Measurements from ENCODE around the gene TYK2.
"Not testable (repeated sequence)": the region's sequence is repeated elsewhere in the genome, so short reads cannot be mapped to it uniquely, and the experiment has no call there.

The TYK2 gene

DNA sequence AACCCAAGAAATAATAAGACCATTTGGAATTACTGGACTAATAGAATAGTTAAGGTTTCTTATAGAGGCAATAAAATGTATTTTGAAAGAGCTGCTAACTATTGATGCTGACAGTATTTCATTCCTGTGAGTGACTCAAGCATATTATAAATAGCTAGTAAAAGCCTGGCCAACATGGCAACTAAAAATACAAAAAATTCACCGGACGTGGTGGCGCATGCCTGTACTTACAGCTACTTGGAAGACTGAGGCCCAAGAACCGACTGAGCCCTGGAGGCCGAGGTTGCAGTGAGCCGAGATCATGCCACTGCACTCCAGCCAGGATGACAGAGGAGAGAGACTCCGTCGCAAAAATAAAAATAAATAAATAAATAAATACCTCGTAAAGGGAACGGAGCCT is 35.6 kb downstream of the TYK2 start:
- TF ChIP-seq, protein P1, sequence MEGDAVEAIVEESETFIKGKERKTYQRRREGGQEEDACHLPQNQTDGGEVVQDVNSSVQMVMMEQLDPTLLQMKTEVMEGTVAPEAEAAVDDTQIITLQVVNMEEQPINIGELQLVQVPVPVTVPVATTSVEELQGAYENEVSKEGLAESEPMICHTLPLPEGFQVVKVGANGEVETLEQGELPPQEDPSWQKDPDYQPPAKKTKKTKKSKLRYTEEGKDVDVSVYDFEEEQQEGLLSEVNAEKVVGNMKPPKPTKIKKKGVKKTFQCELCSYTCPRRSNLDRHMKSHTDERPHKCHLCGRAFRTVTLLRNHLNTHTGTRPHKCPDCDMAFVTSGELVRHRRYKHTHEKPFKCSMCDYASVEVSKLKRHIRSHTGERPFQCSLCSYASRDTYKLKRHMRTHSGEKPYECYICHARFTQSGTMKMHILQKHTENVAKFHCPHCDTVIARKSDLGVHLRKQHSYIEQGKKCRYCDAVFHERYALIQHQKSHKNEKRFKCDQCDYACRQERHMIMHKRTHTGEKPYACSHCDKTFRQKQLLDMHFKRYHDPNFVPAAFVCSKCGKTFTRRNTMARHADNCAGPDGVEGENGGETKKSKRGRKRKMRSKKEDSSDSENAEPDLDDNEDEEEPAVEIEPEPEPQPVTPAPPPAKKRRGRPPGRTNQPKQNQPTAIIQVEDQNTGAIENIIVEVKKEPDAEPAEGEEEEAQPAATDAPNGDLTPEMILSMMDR (IDR thresholded peaks at IDR 0.05; ENCODE audit: control insufficient read depth, insufficient read depth, low read depth, low read length, missing control alignments), result no peak
- H3K4me3 ChIP-seq (ENCODE audit: control insufficient read depth, low read depth, low read length), result no peak overlapping the region
- DNase-seq (ENCODE audit: low read depth), result peak; percentile 44

DNA sequence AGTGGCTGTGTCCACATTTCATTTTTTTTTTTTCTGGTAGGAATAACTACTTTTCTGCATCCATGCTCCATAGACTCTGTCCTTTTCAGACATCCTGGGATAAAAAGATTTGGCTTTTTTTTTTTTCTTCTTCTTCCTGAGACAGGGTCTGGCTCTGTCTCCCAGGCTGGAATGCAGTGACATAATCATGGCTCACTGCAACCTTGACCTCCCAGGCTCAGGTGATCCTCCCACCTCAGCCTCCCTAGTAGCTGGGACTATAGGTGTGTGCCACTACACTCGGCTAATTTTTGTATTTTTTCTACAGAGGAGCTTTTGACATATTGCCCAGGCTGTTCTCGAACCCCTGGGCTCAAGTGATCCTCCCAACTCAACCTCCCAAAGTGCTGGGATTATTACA is 36.9 kb downstream of the TYK2 start:
- no peak overlapping the region for H3K4me3 ChIP-seq (ENCODE audit: control insufficient read depth, low read depth, low read length)
- TF ChIP-seq, protein P1 (IDR thresholded peaks at IDR 0.05; ENCODE audit: control insufficient read depth, insufficient read depth, low read depth, low read length, missing control alignments), result no peak
- no peak for DNase-seq (ENCODE audit: low read depth)

DNA sequence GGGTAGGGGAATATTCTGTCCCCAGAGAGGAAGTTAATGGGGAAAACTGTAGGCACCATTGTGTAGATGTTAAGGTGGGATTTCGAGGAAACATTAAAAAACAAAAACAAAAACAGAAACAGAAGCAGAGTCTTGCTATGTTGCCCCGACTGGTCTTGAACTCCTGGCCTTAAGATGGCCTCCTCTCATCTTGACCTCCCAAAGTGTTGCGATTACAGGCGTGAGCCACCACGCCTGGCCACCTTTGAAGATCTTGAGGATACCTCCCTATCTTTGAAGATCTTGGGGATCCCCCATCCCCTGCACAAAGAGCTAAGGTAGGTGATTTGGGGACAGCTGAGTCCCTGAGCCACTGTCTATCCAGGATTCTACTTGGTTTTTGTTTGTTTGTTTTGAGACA is 40.4 kb downstream of the TYK2 start:
- H3K4me3 ChIP-seq (ENCODE audit: control insufficient read depth, low read depth, low read length), result no peak overlapping the region

DNA sequence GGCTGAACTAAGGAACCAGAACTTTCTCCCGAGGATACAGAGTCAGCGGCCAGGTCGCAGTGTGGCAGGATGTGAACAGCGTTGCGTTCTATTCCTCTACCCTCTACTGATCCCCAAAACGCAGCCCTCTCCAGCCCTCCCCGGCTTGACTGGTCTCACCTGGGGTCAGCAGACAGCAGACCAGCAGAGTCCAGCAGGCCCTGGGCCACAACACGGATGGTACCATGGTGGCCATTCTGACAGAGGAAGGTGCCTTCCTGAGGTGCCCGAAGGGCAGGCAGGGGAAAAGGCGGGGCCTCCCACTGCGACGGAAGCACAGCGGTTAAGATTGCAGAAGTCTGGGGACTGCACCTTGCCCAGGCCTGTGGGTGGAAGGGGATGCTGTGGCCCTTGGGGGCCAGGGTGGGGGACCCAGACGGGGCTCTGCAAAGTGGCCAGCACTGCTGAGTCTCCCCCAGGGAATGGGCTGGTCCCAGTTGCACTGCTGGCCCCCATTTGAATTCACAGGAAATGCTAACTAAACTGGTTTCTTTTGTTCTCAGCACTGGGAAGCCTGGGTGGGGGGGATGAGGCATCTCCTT is 40.9 kb downstream of the TYK2 start, which contains the start of gene ICAM3:
Gene ICAM3, minus strand, starts transcription at position 245 of the 581 bp plus-strand sequence. Its CDS starts 10 bp downstream, at position 235.
- TF ChIP-seq, protein P1 (IDR thresholded peaks at IDR 0.05; ENCODE audit: control insufficient read depth, insufficient read depth, low read depth, low read length, missing control alignments), result no peak
- H3K4me3 ChIP-seq (ENCODE audit: control insufficient read depth, low read depth, low read length), result no peak within 1 kb of the TSS
- DNase-seq (ENCODE audit: low read depth), result no peak

More for the DNA sequence above, 40.4 kb downstream of the TYK2 start:
- TF ChIP-seq, protein P1 (IDR thresholded peaks at IDR 0.05; ENCODE audit: control insufficient read depth, insufficient read depth, low read depth, low read length, missing control alignments), result no peak
- DNase-seq (ENCODE audit: low read depth), result no peak

DNA sequence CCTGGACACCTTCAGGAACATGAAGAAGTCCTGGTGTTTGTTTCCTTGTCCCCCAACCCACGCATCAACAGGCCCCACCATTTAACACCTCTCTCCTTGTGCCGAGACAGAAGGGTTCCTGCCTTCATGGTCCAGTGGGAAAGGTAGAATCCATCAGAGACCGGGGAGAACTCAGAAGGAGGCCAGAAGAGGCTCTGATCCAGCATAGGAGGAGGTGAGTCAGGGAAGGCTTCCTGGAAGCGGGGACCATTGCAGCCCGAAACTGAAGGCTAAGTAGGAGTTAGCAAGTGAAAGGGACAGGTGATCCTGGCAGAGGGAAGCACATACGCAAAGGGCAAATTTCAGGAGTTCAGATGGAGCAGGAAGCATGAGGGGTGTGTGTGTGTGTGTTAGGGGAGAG is 41.4 kb downstream of the TYK2 start:
- TF ChIP-seq, protein P1 (IDR thresholded peaks at IDR 0.05; ENCODE audit: control insufficient read depth, insufficient read depth, low read depth, low read length, missing control alignments), result no peak
- no peak for DNase-seq (ENCODE audit: low read depth)
- no peak overlapping the region for H3K4me3 ChIP-seq (ENCODE audit: control insufficient read depth, low read depth, low read length)

DNA sequence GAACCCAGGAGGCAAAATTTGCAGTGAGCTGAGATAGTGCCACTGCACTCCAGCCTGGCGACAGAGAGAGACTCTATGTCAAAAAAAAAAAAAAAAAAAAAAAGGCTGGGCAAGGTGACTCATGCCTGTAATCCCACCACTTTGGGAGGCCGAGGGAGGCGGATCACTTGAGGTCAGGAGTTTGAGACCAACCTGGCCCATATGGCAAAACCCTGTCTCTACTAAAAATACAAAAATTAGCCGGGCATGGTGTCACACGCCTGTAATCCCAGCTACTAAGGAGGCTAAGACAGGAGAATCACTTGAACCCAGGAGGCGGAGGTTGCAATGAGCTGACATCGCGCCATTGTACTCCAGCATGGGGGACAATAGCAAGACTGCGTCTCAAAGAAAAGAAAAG is 43.6 kb downstream of the TYK2 start:
- not testable (repeated sequence) for DNase-seq (ENCODE audit: low read depth); H3K4me3 ChIP-seq (ENCODE audit: control insufficient read depth, low read depth, low read length)

DNA sequence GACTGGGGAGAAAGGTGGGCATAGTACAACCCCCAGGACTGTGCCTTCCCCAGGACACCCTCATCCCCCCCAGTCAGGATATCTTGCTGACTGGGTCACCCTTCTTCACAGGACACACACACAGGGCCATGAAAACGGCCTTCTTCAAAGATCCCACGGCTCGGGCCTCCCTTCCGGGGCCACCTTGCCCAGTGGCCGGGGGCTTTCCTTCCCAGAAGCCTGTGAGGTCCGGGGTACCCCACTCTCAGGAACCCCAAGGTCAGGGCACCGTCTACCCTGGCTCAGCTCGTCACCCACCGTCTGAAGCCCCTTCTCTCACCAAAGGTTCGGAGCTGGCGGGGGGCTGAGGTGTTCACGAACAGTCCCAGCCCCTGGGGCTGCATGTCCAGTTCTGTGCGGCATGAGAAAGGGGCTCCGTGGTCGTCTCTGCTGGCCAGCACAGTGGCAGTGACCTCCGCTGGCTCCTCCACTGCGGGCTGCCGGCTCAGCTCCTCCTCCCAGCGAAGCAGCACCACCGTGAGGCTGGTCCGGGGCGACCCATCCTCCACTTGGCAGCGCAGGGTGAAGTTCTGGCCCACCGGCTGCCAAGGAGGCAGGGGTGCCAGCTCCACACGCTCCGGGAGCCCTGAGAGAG is 44.9 kb downstream of the TYK2 start:
- TF ChIP-seq, protein P1 (IDR thresholded peaks at IDR 0.05; ENCODE audit: control insufficient read depth, insufficient read depth, low read depth, low read length, missing control alignments), result no peak
- no peak for DNase-seq (ENCODE audit: low read depth)
- H3K4me3 ChIP-seq (ENCODE audit: control insufficient read depth, low read depth, low read length), result peak overlapping the region; percentile 86; the same call in 1 of the 2 replicates
